OCI-LY3 (cell line): ENCODE results near the gene ATP7B.

Source experiments
- H2AFZ ChIP-seq: fragments of 200-600, 300-600 bp; shearing (Covaris generic); 2 replicates; pipeline ENCODE4 v1.6.0; 2014; ENCODE audit warnings: antibody characterized with exemption, low read depth, low read length
- H3K27ac ChIP-seq: fragments of 200-600, 300-600 bp; sonication (generic); 2 replicates; pipeline ENCODE4 v1.5.1; 2014; ENCODE audit warnings: mild to moderate bottlenecking, low read length, moderate library complexity, mixed read lengths
- H3K27me3 ChIP-seq: fragments of 200-600, 300-600 bp; sonication (generic); 2 replicates; pipeline ENCODE4 v1.6.1; 2014; ENCODE audit warnings: low read depth, low read length, mixed read lengths
- H3K36me3 ChIP-seq: fragments of 200-600, 300-600 bp; sonication (generic); replicated peaks from 2 replicates; pipeline ENCODE3; 2014; ENCODE audit warnings: low read depth, low read length, mixed read lengths
- H3K4me1 ChIP-seq: fragments of 300-600, 200-600 bp; sonication (generic); 2 replicates; pipeline ENCODE4 v1.6.1; 2014; ENCODE audit warnings: low read length, mixed read lengths
- H3K4me2 ChIP-seq: fragments of 200-600, 300-600 bp; sonication (generic); 2 replicates; pipeline ENCODE4 v1.6.1; 2014; ENCODE audit warnings: low read length, mixed read lengths
- H3K4me3 ChIP-seq: fragments of 300-600, 200-600 bp; sonication (generic); 2 replicates; pipeline ENCODE4 v1.5.1; 2014; ENCODE audit warnings: antibody characterized with exemption, mild to moderate bottlenecking, low read length, moderate library complexity
- H3K79me2 ChIP-seq: fragments of 300-600, 200-600 bp; shearing (Covaris generic); 2 replicates; pipeline ENCODE4 v1.6.1; 2014; ENCODE audit warnings: mild to moderate bottlenecking, low read length, mixed read lengths
- H3K9ac ChIP-seq: fragments of 300-600, 200-600 bp; shearing (Covaris generic); 2 replicates; pipeline ENCODE4 v1.6.0; 2014; ENCODE audit warnings: mild to moderate bottlenecking, low read length, moderate library complexity
- H3K9me3 ChIP-seq: fragments of 200-600, 300-600 bp; shearing (Covaris generic); 2 replicates; pipeline ENCODE4 v1.6.1; 2014; ENCODE audit warnings: low read length, mixed read lengths; ENCODE audit not compliant: insufficient read depth
- H4K20me1 ChIP-seq: fragments of 200-600, 300-600 bp; sonication (generic); 2 replicates; pipeline ENCODE4 v1.6.1; 2016; ENCODE audit warnings: low read length, mixed read lengths; ENCODE audit not compliant: insufficient read depth
- CTCF ChIP-seq: fragments of 200-600, 300-600 bp; sonication (generic); IDR thresholded peaks from 2 replicates; pipeline ENCODE4 v1.5.1; 2014; ENCODE audit warnings: antibody characterized with exemption, low read length, low read depth
- EZH2phosphoT487 ChIP-seq: fragments of 200-600 bp; shearing (Covaris generic); IDR thresholded peaks from 2 replicates; pipeline ENCODE4 v1.6.1; 2018; ENCODE audit warnings: antibody characterized with exemption, mixed run types, low read depth

Gene ATP7B

GRCh38 chr13:52025475-52026245 lies 14.4 kb upstream of the ATP7B start:
- H3K4me2 ChIP-seq: no peak overlapping the region
- no peak overlapping the region for H3K4me3 ChIP-seq
- no peak overlapping the region for H3K27ac ChIP-seq
- H3K79me2 ChIP-seq: peaks cover 9% of the 10 kb centered on the region; the same call in 1 of the 2 replicates
- TF ChIP-seq CTCF: no peak
- TF ChIP-seq EZH2phosphoT487: no peak
- no peak overlapping the region for H3K9ac ChIP-seq
- peaks cover 44% of the 10 kb centered on the region for H3K36me3 ChIP-seq
- H2AFZ ChIP-seq: no peak overlapping the region
- H3K9me3 ChIP-seq: no peaks in the 10 kb centered on the region
- no peaks in the 10 kb centered on the region for H3K27me3 ChIP-seq
- H4K20me1 ChIP-seq: peaks cover 14% of the 10 kb centered on the region; the same call in 1 of the 2 replicates
- no peaks in the 10 kb centered on the region for H3K4me1 ChIP-seq

- peaks cover 46% of the 10 kb centered on the region for H3K36me3 ChIP-seq
- H3K27ac ChIP-seq: no peak within 1 kb of the TSS
- H4K20me1 ChIP-seq: peaks cover 14% of the 10 kb centered on the region; the same call in 1 of the 2 replicates
- H3K9ac ChIP-seq: no peak within 1 kb of the TSS
- no peak for TF ChIP-seq CTCF
- TF ChIP-seq EZH2phosphoT487: no peak
- H3K27me3 ChIP-seq: no peaks in the 10 kb centered on the region
- H2AFZ ChIP-seq: no peak within 1 kb of the TSS
- no peak within 1 kb of the TSS for H3K4me2 ChIP-seq
- peaks cover 9% of the 10 kb centered on the region; the same call in 1 of the 2 replicates for H3K79me2 ChIP-seq
- H3K4me3 ChIP-seq: no peak within 1 kb of the TSS
- no peaks in the 10 kb centered on the region for H3K4me1 ChIP-seq
- no peaks in the 10 kb centered on the region for H3K9me3 ChIP-seq
Observed at GRCh38 chr13:52024481-52024880, 13.2 kb upstream of the ATP7B start, which contains the start of gene UTP14C. UTP14C (plus strand) TSS chr13:52024691; CDS start chr13:52028805, 4,114 bp downstream.

- Histone ChIP-seq H3K27ac (no peak overlapping the region), H2AFZ (no peak overlapping the region), H3K9ac (no peak overlapping the region), H3K4me2 (no peak overlapping the region), H3K79me2 (peaks cover 19% of the 10 kb centered on the region; the same call in 1 of the 2 replicates), H3K4me3 (no peak overlapping the region), H3K4me1 (no peaks in the 10 kb centered on the region), H3K9me3 (no peaks in the 10 kb centered on the region), H3K36me3 (peaks cover 43% of the 10 kb centered on the region), H3K27me3 (no peaks in the 10 kb centered on the region), H4K20me1 (peaks cover 14% of the 10 kb centered on the region; the same call in 1 of the 2 replicates)
- TF ChIP-seq EZH2phosphoT487 (no peak), CTCF (no peak)
Observed at GRCh38 chr13:52022356-52022755, 11.1 kb upstream of the ATP7B start.

- Histone ChIP-seq H3K9me3 (no peaks in the 10 kb centered on the region), H3K4me1 (no peaks in the 10 kb centered on the region), H3K27ac (no peak overlapping the region), H3K79me2 (peaks cover 20% of the 10 kb centered on the region), H3K27me3 (no peaks in the 10 kb centered on the region), H3K36me3 (peaks cover 30% of the 10 kb centered on the region), H3K4me2 (no peak overlapping the region), H2AFZ (no peak overlapping the region), H3K4me3 (no peak overlapping the region), H4K20me1 (no peaks in the 10 kb centered on the region), H3K9ac (no peak overlapping the region)
- TF ChIP-seq CTCF (no peak), EZH2phosphoT487 (no peak)
Observed at GRCh38 chr13:52020191-52020590, 8.9 kb upstream of the ATP7B start.
